ENCODE results near the gene NEURL2.

Gene NEURL2

DNA sequence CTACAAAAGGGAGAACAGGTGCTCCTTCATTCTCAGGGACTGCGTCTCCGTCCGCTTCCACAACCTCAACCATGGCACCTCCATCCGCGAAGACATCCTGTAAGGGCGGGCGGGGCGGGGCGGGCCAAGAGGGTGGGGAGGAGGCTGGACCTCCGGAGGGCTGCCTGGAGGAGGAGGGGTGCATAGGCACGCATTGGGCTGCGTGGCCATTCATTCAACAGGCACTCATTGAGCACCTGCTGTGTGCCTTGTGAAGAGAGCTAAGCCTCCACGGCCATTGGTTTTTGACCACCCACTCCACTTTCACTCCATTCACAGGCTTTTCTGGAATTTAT is 33.2 kb downstream of the NEURL2 start:
- Histone ChIP-seq H3K27me3 (ENCODE audit: control insufficient read depth, insufficient read depth, low read length, poor library complexity, severe bottlenecking) (no peaks in the 10 kb centered on the region), H3K36me3 (ENCODE audit: control insufficient read depth, insufficient read depth, low read length) (no peaks in the 10 kb centered on the region), H3K27ac (ENCODE audit: insufficient read depth, low read depth, low read length, poor library complexity, severe bottlenecking) (no peak overlapping the region), H3K4me3 (ENCODE audit: insufficient read depth, low read depth, low read length) (peak overlapping the region; percentile 76), H3K4me1 (ENCODE audit: control insufficient read depth, insufficient read depth, low read length) (peaks cover 3% of the 10 kb centered on the region), H3K9me3 (ENCODE audit: control insufficient read depth, low read length) (no peaks in the 10 kb centered on the region)
- 3 to 4% methylated on average over 13 of the region's 13 CpGs for WGBS, 2 experiments

GRCh38 chr20:45857114-45857881 is 33.7 kb downstream of the NEURL2 start, which contains the start of the genes ACOT8 and ZSWIM3:
Gene ACOT8, minus strand, starts transcription at chr20:45857392. Its CDS starts 77 bp downstream, at chr20:45857315.
Gene ZSWIM3, plus strand, starts transcription at chr20:45857614. Its CDS starts 212 bp downstream, at chr20:45857826.
- no peaks in the 10 kb centered on the region for H3K27me3 ChIP-seq (ENCODE audit: control insufficient read depth, insufficient read depth, low read length, poor library complexity, severe bottlenecking)
- WGBS, 2 experiments: 1% methylated on average over 36 of the region's 36 CpGs
- H3K4me1 ChIP-seq (ENCODE audit: control insufficient read depth, insufficient read depth, low read length): peaks cover 3% of the 10 kb centered on the region
- no peak within 1 kb of the TSS for H3K27ac ChIP-seq (ENCODE audit: insufficient read depth, low read depth, low read length, poor library complexity, severe bottlenecking)
- H3K9me3 ChIP-seq (ENCODE audit: control insufficient read depth, low read length): no peaks in the 10 kb centered on the region
- H3K4me3 ChIP-seq (ENCODE audit: insufficient read depth, low read depth, low read length): peak within 1 kb of the TSS; percentile 76
- no peaks in the 10 kb centered on the region for H3K36me3 ChIP-seq (ENCODE audit: control insufficient read depth, insufficient read depth, low read length)

DNA sequence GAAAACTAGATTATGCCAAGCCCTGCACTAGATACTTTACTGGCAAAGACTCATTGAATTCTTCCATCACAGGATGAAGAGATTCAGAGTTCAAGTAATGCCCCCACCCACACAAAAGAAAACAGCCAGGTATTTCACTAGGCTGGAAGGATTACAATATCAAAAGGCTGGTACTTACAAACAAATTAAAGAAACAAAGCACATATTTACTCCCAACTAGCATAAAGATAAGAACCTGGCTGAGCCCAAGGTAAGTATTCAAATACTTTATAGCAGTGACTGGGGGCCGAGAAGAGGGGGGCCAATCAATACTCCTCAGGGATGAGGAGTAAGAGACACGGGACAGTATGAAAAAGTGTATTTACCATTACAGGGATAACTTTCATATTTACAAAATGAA is 37.5 kb downstream of the NEURL2 start:
- Histone ChIP-seq H3K4me1 (ENCODE audit: control insufficient read depth, insufficient read depth, low read length) (peaks cover 2% of the 10 kb centered on the region), H3K27ac (ENCODE audit: insufficient read depth, low read depth, low read length, poor library complexity, severe bottlenecking) (no peak overlapping the region), H3K27me3 (ENCODE audit: control insufficient read depth, insufficient read depth, low read length, poor library complexity, severe bottlenecking) (no peaks in the 10 kb centered on the region), H3K36me3 (ENCODE audit: control insufficient read depth, insufficient read depth, low read length) (no peaks in the 10 kb centered on the region), H3K4me3 (ENCODE audit: insufficient read depth, low read depth, low read length) (no peak overlapping the region), H3K9me3 (ENCODE audit: control insufficient read depth, low read length) (no peaks in the 10 kb centered on the region)
- 57% methylated on average over 1 of the region's 2 CpGs; no CpG with 5 or more reads in 1 of the 2 experiments for WGBS, 2 experiments

GRCh38 chr20:45852326-45852725 is 38.7 kb downstream of the NEURL2 start:
- Histone ChIP-seq H3K4me1 (ENCODE audit: control insufficient read depth, insufficient read depth, low read length) (no peaks in the 10 kb centered on the region), H3K27me3 (ENCODE audit: control insufficient read depth, insufficient read depth, low read length, poor library complexity, severe bottlenecking) (no peaks in the 10 kb centered on the region), H3K4me3 (ENCODE audit: insufficient read depth, low read depth, low read length) (no peak overlapping the region), H3K36me3 (ENCODE audit: control insufficient read depth, insufficient read depth, low read length) (no peaks in the 10 kb centered on the region), H3K27ac (ENCODE audit: insufficient read depth, low read depth, low read length, poor library complexity, severe bottlenecking) (no peak overlapping the region), H3K9me3 (ENCODE audit: control insufficient read depth, low read length) (no peaks in the 10 kb centered on the region)
- WGBS, 2 experiments: 93 to 96% methylated on average over 6 of the region's 6 CpGs

DNA sequence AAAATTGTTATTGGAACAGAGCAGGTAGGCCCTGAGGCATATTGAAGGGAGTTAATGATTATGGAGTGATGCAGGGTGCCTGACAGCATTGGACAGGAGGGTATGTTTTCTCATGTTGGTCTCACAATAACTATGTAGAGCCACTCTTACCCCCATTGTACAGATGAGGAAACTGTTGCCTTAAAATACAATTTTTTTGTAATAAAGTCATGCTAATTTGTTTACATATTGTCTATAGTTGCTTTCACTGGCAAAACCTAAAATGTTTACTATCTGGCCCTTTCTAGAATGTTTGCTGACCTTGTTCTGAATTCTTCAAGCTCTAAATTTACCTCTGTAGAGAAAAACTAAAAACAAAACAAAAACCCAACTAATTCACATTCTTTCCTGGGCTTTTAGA is 39.5 kb downstream of the NEURL2 start:
- no peak overlapping the region for H3K27ac ChIP-seq (ENCODE audit: insufficient read depth, low read depth, low read length, poor library complexity, severe bottlenecking)
- no peaks in the 10 kb centered on the region for H3K27me3 ChIP-seq (ENCODE audit: control insufficient read depth, insufficient read depth, low read length, poor library complexity, severe bottlenecking)
- H3K36me3 ChIP-seq (ENCODE audit: control insufficient read depth, insufficient read depth, low read length): no peaks in the 10 kb centered on the region
- no peaks in the 10 kb centered on the region for H3K4me1 ChIP-seq (ENCODE audit: control insufficient read depth, insufficient read depth, low read length)
- H3K4me3 ChIP-seq (ENCODE audit: insufficient read depth, low read depth, low read length): no peak overlapping the region
- no peaks in the 10 kb centered on the region for H3K9me3 ChIP-seq (ENCODE audit: control insufficient read depth, low read length)

DNA sequence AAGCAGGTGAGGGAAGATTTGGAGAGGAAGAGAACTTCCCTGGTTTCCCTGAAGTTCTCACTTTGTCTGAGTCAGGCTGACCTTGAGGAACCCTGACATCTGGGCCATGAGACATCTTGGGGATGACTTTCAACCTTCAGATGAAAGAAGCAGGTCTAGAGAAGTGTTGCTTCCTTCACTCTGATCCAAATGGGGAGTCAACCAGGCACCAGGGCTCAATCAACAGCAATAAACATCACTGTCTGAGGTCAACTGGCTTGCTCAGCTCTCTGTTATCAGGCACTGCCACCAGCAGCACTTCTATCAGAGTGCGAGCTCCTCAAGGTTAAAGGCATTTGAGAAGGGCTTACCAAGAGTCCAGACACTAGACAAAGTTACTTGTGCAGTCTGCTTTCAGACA is 40.1 kb downstream of the NEURL2 start:
- WGBS, 2 experiments: 93 to 100% methylated on average over 1 of the region's 1 CpG
- no peak overlapping the region for H3K4me3 ChIP-seq (ENCODE audit: insufficient read depth, low read depth, low read length)
- no peaks in the 10 kb centered on the region for H3K36me3 ChIP-seq (ENCODE audit: control insufficient read depth, insufficient read depth, low read length)
- no peaks in the 10 kb centered on the region for H3K9me3 ChIP-seq (ENCODE audit: control insufficient read depth, low read length)
- no peak overlapping the region for H3K27ac ChIP-seq (ENCODE audit: insufficient read depth, low read depth, low read length, poor library complexity, severe bottlenecking)
- H3K27me3 ChIP-seq (ENCODE audit: control insufficient read depth, insufficient read depth, low read length, poor library complexity, severe bottlenecking): no peaks in the 10 kb centered on the region
- H3K4me1 ChIP-seq (ENCODE audit: control insufficient read depth, insufficient read depth, low read length): no peaks in the 10 kb centered on the region

DNA sequence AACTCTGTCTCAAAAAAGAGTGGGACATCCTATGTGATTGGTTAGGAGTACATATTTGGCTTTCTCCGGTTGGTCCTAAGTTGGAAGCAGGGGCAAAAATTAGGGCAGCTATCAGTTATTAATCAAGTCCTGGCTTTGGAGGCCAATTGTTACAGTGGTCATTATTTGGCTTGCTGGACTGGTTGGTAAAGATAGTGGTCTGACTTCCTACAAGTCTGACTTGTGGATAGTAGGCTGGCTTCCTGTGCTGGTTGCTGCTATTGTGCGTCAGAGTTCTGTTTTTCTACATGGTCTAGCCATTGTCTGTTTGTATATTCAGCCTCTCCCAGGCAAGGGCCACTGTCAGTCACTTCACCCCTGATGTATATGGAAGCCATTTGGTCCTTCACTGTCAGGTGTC is 40.8 kb downstream of the NEURL2 start:
- Histone ChIP-seq H3K27me3 (ENCODE audit: control insufficient read depth, insufficient read depth, low read length, poor library complexity, severe bottlenecking) (no peaks in the 10 kb centered on the region), H3K9me3 (ENCODE audit: control insufficient read depth, low read length) (no peaks in the 10 kb centered on the region), H3K27ac (ENCODE audit: insufficient read depth, low read depth, low read length, poor library complexity, severe bottlenecking) (no peak overlapping the region), H3K36me3 (ENCODE audit: control insufficient read depth, insufficient read depth, low read length) (no peaks in the 10 kb centered on the region), H3K4me3 (ENCODE audit: insufficient read depth, low read depth, low read length) (no peak overlapping the region), H3K4me1 (ENCODE audit: control insufficient read depth, insufficient read depth, low read length) (no peaks in the 10 kb centered on the region)
- WGBS, 2 experiments: 93 to 95% methylated on average over 2 of the region's 2 CpGs

DNA sequence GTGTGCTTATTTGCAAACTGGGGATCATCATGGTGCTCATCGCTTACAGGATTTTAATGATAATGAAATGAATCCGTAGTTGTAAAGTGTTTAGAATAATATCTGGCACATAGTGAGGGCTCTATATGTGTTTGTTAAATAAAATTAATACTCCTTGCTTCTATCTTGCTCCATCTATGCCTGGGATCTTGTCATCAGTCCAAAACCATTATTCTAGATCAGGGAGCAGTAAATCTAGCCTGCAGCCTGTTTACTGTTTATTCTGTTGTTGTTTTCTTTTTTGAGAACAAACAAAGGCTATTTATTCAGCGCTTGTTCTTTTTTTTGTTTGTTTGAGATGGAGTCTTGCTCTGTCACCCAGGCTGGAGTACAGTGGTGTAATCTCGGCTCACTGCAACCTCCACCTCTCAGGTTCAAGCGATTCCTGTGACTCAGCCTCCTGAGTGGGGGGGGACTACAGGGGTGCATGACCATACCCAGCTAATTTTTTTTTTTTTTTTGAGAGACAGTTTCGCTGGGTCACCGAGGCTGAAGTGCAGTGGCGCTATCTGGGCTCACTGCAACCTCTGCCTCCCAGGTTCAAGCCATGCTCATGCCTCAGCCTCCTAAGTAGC is 41.9 kb downstream of the NEURL2 start:
- no peak overlapping the region for H3K27ac ChIP-seq (ENCODE audit: insufficient read depth, low read depth, low read length, poor library complexity, severe bottlenecking)
- no peaks in the 10 kb centered on the region for H3K9me3 ChIP-seq (ENCODE audit: control insufficient read depth, low read length)
- H3K36me3 ChIP-seq (ENCODE audit: control insufficient read depth, insufficient read depth, low read length): peaks cover 5% of the 10 kb centered on the region
- H3K27me3 ChIP-seq (ENCODE audit: control insufficient read depth, insufficient read depth, low read length, poor library complexity, severe bottlenecking): no peaks in the 10 kb centered on the region
- 94 to 98% methylated on average over 8 of the region's 8 CpGs for WGBS, 2 experiments
- no peaks in the 10 kb centered on the region for H3K4me1 ChIP-seq (ENCODE audit: control insufficient read depth, insufficient read depth, low read length)
- H3K4me3 ChIP-seq (ENCODE audit: insufficient read depth, low read depth, low read length): no peak overlapping the region

- Histone ChIP-seq H3K27ac (ENCODE audit: insufficient read depth, low read depth, low read length, poor library complexity, severe bottlenecking) (no peak overlapping the region), H3K36me3 (ENCODE audit: control insufficient read depth, insufficient read depth, low read length) (peaks cover 11% of the 10 kb centered on the region), H3K9me3 (ENCODE audit: control insufficient read depth, low read length) (no peaks in the 10 kb centered on the region), H3K4me3 (ENCODE audit: insufficient read depth, low read depth, low read length) (no peak overlapping the region), H3K27me3 (ENCODE audit: control insufficient read depth, insufficient read depth, low read length, poor library complexity, severe bottlenecking) (no peaks in the 10 kb centered on the region), H3K4me1 (ENCODE audit: control insufficient read depth, insufficient read depth, low read length) (no peaks in the 10 kb centered on the region)
- WGBS, 2 experiments: 90 to 95% methylated on average over 8 of the region's 8 CpGs
Observed at GRCh38 chr20:45848421-45848820, 42.6 kb downstream of the NEURL2 start.

GRCh38 chr20:45845452-45845851 is 45.6 kb downstream of the NEURL2 start:
- H3K4me3 ChIP-seq (ENCODE audit: insufficient read depth, low read depth, low read length): no peak overlapping the region

More at GRCh38 chr20:45845452-45845851, 45.6 kb downstream of the NEURL2 start:
- Histone ChIP-seq H3K4me1 (ENCODE audit: control insufficient read depth, insufficient read depth, low read length) (no peaks in the 10 kb centered on the region), H3K27ac (ENCODE audit: insufficient read depth, low read depth, low read length, poor library complexity, severe bottlenecking) (no peak overlapping the region), H3K27me3 (ENCODE audit: control insufficient read depth, insufficient read depth, low read length, poor library complexity, severe bottlenecking) (no peaks in the 10 kb centered on the region), H3K36me3 (ENCODE audit: control insufficient read depth, insufficient read depth, low read length) (peaks cover 21% of the 10 kb centered on the region), H3K9me3 (ENCODE audit: control insufficient read depth, low read length) (no peaks in the 10 kb centered on the region)

Data from ectodermal cell (in vitro differentiated cells).